NCI-H524 (cell line): ENCODE data around the gene THAP7.

ENCODE experiments used
- DNase-seq, 2 experiments: peaks; one replicate each; lab custom pipeline; 2025; lab: John Stamatoyannopoulos, UW

THAP7 gene

DNA sequence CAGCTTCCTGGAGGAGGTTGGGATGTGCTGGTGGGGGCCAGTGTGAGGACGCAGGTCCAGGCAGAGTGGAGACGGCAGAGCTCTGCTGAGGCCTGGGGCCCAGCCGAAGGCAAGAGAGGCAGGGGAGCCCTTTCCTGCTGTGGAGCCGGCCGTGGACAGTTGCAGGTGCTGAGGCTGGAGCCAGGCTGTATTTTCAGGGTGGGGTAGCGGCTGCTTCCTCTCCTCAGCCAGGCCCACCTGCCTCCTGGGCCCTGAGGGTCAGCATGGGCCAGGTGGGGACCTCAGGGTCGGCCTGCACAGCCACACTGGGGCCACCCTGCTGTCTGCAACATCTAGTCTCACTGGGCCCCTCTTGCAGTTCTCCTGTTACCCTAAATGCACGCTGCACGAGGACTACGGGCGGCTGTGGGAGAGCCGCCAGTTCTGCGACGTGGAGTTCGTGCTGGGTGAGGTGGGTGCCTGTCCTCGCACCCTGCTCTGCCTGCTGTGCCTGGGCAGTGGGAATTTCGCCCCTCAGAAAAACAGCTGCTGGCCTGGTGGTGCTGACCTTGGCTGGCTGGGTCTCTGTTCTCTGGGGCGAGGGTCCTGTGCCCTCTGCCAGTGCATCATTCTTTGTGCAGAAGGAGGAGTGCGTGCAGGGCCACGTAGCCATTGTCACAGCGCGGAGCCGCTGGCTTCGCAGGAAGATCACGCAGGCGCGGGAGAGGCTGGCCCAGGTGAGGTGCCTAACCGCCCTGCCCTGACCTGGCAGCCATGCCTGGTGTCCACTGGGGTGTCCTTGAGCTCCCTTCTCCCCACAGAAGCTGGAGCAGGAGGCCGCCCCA is 8.4 kb downstream of the THAP7 start:
- DNase-seq: no peak

DNA sequence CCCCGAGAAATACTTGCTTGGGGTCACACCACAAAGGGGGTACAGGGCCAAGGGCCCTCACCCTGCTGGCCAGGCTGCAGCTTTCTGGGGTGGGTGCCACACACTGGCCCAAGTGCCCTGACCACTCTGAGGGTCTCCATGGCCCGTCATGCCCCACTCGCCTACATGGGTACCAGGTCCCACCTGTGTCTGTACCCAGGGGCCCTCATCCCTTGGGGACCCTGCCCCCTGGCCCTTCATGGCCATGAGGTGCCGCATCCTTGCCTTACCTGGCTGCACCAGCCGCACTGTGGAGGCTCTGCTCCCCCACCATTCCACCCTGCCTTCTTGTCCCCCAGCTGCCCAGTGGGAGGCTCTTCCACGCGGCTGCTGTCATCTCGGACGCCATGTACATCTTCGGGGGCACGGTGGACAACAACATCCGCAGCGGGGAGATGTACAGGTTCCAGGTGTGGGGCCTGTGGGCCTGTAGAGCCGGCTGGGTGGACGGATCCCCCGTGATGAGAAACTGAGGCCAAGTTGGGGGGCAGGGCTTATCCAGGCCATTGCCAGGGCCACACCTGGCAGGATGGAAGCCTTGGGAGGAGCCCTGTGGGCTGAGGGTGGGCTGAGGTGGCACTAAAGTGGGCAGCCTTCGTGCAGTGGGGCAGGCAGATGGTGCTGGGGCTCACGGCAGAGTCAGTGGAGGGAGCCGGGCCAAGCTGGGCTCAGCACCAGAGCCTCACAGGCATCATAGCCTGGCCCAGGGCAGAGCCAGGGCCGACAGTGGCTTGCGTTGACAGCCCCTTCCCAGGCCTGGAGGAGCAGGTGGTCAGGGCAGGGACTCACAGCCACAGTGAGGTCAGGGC is 9.2 kb downstream of the THAP7 start:
- no peak for DNase-seq

DNA sequence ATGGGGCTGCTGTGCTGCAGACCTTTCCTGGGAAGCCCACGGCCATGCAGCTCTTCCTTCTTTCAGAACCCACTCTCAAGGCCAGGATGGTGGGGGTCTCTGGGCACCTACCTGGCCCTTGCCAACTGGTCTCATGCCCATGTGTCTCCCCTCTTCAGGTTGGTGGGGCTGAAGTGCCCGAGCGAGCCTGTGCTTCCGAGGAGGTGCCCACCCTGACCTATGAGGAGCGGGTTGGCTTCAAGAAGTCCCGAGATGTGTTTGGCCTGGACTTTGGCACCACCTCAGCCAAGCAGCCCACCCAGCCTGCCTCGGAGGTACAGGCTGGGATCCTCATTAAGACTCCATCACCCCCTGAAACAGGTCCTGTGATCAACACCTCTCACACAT is 9.9 kb downstream of the THAP7 start:
- no peak for DNase-seq

DNA sequence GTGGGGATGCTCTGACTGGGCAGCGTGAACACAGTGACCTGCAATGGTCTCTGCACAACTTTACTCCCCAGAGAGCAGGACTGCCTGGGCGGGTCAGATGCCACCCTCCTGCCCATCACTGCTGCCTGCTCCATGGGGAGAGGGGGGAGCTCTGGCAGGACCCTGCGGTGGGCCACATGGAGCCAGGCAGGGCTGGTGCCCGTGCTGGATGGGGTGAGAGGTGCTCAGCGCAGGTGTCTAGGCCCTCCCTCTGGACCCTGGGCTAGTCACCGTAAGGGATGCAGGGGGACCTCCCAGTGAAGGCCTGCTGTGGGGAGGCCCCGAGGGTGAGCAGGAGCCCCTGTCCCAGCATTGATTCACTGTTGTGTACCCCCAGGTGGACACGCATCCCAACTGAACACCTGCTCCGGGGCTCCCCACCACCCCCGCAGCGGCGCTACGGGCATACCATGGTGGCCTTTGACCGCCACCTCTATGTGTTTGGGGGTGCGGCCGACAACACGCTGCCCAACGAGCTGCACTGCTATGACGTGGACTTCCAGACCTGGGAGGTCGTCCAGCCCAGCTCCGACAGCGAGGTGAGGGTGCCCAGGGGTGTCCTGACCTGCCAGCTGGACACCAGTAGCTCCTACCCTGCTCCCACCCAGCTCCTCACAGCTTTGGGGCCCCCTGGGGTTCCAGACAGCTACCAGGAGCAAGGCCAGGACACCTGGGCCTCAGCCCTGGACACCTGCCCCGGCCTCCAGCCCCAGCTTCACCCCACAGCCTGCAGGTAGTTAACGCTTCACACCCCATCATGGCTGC is 10.5 kb downstream of the THAP7 start:
- DNase-seq: no peak

DNA sequence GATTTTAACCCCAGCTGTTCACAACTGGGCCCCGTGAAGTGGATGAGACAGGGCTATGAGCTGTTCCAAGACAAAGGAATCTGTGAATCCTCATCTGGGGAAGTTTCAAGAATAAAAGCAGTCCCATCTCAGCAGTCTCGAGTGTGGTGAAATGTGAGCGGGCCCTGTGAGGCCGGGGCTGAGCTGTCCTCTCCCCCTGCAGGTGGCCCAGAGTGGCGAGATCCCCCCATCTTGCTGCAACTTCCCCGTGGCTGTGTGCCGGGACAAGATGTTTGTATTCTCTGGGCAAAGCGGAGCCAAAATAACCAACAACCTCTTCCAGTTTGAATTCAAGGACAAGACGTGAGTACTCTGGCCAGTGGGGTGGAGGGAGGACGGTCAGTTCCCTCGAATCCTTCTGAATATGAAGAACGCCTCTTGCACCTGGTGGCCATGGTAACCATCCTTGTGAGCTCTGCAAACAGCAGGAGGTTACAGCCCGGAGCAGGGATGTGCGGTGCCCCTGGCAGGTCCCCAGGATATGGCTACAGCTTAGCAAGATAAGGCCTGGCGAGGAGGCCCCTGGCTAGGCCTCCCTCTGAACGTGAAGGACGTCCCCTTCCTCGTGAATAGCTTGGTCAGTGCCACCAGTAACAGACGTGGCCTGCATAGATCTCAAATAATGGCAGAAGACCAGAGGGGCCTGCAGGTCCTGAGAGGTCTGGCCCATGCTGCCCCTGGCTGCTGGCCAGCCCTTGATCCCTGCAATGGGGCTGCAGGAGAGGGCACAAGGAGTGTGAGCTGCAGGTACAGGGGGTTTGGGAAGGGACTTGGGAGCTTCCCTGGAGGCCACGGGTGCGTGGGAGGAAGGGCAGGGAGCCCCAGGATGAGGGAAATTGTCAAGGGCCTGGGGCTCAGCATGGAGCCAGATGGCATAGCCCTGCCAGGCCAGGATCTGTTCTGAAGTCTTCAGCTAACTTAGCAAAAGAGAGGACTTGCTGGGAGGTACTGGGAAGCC is 11.4 kb downstream of the THAP7 start:
- DNase-seq: no peak

DNA sequence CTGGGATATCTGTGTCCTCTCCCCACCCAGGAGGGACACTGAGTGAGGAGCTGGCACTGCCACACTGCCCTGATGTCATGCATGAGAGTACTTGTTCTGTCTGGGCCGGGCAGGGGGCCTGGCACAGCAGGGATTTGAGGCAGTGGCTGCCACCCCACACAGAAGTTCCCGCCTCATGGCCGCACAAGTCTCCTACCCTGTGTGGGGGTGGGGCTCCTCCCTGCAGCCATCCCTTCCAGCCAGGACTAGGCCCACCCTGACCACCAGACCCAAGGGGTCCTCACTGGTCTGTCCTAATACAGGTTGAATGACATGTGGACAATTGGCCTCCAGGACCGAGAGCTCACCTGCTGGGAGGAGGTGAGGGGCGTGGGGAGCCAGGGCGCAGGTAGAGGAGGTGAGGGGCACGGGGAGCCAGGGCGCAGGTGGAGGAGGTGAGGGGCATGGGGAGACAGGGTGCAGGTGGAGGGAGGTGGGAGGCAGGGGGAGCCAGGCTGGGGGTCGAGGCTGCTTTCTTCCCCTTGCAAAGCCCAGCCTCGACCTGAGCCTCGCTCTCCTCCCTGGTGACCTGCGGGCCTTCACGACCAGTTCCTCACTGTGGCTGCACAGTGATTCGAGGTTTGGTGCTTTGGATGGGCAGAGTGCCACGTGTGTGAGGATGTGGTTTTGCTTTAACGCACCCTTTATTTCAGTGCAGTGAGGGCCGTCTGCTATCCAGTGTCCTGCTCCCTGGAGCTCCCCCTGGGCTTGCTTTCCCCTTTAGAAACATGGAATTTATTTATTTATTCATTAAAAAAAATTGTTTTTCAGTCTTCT is 12.4 kb downstream of the THAP7 start:
- DNase-seq: no peak

DNA sequence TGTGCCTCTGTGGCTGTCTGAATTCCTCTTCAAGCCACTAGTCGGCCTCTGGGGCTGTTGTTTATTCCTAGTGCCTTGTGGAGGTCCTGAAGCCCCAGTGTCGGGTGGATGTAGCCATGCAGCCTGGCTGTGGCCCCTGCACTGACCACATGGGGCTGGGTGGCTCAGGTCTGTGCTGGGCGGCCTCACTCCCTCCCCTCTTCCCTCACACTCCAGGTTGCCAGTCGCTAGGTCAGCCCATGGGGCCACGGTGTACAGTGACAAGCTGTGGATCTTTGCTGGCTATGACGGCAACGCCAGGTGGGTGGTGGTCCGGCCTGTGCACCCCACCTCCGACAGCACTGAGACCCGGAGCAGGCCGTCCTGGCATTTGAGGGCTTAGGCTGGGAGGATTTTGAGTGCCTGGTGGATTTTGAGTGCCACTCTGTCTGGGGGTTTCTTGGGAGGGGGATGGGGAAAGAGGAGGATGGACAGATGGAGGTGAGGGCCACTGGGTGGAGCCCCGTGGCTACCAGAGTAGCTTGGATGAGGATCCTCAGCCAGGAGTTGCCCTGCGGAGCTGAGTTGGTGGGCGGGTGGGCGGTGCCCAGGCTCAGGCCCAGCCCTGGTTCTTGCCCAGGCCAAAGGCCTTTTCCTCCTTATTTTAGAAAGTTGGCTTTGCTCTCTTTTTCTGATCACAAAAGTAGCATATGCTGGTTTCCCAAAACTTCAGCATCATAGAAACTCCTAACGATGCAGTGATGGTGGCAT is 13.2 kb downstream of the THAP7 start:
- DNase-seq: no peak

DNA sequence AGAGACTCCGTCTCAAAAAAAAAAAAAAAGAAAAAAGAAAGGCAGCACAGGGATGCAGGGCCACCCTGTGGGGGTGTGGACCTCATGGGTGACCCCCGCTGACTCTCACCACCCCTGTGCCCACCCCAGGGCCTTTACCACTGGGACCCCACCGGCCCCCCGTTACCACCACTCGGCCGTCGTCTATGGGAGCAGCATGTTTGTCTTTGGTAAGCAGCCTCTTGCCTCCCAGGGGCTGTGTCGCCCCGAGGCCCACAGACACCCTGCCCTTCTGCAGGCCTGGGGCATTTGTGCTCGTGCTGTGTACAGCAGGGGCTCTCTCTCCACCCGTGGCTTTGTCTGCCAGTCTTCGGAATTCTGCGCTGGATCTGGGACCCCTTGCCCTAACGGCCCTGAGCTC is 14.5 kb downstream of the THAP7 start:
- DNase-seq: no peak

DNA sequence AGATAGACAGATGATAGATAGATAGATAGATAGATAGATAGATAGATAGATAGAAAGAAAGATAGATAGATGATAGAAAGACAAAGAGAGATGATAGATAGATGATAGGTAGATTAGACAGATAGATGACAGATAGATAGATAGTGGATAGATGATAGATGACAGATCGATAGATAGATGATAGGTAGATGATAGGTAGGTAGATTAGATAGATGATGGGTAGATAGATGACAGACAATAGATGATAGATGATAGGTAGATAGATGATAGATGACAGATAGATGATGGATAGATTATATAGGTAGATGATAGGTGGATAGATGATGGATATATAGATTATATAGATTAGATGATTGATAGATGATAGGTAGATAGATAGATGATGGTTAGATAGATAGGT is 15.6 kb downstream of the THAP7 start:
- DNase-seq: no peak

DNA sequence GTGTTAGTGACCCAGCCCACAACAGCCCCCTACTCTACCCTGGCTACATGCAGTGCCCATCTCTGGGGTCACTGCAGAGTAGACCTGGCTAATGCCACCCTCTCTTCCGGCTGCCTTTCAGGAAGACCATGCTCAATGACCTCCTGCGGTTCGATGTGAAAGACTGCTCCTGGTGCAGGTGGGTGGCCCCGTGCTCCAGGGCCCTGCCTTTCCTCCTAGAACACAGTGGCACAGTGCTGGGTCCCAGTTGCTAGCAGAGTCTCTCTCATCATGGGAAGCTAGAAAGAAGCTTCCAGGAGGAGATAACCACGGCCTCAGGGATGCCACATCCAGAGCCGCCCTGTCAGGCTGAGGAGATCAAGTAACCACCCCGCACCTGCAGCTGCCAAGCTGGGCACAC is 16.2 kb downstream of the THAP7 start:
- no peak for DNase-seq

DNA sequence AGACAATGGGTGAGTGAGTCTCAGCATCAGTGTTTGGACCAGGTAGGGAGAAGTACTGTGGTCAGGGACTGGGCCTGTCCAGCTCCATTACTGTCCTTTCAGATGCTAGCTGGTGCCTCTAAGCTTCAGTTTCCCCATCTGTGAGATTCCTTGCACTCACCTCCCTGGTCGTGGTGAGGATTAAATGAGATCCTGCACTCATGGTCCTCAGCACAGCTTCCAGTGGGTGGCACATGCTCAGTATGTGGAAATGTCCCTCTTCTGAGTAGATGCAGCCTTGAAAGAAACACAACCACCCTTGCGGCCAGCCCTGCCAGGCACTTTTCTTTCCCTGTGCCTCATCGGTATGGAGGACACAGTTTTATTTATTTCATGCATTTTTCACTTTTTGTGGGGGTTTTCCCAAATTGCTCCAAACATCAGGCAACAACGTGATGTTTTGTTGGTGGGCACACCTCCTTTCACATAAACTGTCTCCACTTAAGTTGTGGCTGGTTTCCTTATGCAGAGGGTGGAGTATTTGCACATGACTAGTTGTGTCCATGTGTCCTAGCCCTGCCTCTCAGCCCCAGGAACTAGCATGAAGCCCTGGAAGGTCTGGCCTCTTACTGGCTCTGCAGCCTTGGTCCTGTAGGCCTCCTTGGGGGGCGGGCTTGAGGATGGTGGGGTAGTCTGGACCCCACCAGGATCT is 18.7 kb downstream of the THAP7 start:
- no peak for DNase-seq

DNA sequence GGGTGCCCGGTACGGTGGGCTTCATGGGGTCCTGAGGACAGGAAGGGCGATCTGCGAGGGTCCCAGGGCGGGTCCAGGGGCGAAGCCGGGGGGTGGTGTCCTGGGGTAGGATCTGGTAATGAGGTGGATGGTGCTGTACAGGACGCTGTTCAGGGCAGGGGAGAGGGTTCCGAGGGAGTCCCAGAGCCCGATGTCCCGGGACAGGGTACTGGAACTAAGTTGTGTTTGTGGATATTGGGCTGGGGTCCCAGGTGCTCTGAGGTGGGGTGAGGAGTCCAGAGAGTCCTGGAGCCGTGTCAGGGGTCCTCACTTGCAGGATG is 19.4 kb downstream of the THAP7 start:
- no peak for DNase-seq

DNA sequence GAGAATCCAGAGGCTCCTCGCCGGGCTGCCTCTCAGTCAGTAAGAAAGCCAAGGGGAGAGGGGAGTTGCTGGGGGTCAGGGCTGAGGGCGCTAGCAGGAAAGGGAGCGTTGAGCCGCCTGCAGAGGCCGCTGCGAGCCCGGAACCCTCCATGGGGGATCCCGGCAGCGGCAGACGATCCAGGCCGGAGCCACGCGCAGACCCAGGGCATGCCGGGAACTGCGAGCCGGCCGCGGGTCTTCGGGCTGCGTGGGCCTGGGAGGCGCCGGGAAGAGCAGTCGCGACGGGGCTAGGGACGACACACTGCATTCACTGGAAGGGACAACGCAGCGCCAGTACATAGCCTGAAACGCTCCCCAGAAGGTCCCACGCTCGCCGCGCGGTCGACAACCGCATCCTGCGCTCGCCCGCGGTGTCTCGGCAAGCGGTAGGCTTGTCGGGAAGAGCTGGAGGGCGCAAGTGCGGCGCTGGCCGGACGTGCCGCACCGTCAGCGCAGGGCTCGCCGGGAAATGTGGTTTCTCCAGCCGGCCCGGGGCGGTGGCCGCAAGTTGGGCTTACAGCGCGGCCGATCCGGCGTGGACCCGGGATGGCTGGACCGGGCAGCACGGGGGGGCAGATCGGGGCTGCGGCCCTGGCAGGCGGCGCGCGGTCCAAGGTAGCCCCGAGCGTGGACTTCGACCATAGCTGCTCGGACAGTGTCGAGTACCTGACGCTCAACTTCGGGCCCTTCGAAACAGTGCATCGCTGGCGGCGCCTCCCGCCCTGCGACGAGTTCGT is 19.9 kb downstream of the THAP7 start, which contains the start of gene LZTR1:
TSS of gene LZTR1 (plus strand) at position 511 of the 776 bp plus-strand sequence. CDS start at position 586, 75 bp downstream.
- peak in 1 of 2 experiments; percentile 80 for DNase-seq

DNA sequence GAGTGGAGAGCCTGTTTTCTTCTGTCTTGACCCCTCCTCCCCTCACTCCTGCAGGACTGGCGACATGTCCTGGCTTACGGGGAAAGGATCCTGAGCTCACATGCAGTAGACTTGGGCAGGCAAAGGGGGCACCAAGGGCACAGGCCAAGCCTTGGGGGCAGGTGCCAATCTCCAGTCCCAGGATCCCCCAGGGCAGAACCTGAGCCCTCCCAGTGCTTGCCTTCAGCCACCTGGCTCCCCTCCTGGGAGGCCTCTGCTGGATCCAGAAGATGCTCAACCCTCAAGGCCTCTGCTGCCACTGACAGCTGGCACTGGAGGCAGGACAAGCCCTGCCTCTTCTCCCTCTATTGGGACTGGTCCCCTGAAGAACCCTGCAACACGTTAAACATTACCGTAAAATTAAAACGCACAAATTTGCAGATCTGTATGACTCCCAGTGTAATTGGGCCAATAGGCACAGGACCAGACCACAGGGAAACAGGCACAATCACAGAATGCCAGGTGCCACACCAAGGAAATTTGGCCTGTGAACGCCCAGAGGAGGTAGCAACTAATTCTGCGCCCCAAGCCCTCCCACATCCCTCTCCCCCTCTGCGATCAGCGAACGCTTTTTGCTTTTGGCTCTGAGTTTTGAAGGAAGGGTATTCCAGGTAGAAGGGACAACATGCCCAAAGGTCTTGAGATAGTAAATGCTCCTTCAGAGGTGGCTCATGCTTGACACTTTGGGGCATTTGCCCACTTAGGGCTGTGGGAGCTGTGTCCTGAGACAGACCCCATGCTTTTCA is 20.8 kb downstream of the THAP7 start:
- DNase-seq: peak in 1 of 2 experiments; percentile 53

DNA sequence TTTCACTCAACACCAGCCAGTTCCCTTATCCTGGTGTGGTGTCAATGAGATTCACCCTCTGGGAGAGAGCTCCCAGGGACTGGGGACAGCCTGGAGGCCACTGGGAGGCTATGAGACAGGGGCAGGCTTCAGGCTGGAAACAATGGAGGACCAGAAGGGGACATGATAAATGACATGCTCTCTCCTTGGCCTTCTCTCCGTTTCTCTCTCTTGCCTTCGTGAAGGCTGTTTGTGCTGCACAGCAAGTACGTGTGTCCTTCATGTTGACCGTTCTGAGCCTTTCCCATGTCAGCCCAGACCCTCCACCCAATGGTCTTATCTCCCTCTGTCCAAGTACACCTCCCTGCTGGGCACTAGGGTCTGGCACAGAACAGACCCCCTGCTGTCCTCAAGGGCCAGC is 21.4 kb downstream of the THAP7 start:
- DNase-seq: no peak

DNA sequence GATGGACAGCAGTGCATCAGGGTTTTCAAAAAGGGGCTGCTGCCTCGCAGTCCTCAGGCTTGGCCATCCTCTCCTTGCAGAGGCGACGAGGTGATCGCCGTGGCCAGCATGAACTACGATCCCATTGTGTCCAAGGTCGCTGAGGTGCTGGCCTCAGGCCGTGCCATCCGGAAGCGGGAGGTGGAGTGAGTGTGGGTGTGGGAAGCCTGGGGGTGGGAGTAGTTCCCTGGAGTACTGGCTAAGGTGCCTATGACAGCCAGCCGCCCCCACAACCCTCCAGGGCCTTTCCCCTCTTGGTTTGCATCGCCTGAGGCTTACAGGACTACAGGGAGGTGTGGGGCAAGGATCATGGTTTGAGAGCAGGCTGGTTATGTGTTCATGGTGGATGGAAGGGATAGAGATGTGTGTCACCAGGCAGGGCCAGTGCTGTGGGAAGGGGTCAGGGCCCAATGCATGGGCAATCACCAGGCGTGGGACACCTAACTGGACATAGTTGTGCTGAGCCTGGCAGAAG is 21.9 kb downstream of the THAP7 start:
- no peak for DNase-seq

DNA sequence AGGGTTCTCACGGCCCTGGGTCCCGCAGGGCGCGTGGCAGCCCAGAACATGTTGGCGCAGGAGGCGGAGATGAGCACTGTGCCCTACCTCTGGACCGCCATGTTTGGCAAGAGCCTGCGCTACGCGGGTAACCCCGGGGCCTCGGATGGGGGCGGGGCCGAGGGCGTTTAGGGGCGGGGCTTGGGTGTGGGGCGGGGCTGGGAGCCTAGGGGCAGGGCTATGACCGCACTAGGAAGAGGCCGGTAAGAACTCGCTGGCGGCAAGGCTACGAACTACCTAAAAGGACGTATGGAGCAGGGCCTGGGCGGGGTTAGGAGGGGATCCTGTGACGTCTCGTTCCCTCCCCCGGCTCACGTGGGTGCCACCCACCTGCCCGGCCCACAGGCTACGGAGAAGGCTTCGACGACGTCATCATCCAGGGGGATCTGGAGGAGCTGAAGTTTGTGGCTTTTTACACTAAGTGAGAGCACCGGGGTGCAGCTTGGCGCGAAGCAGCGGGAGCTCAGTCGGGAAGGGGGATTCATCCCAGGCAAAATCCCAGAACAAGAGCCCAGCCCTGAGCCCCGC is 22.6 kb downstream of the THAP7 start:
- no peak for DNase-seq
